Measurements from ENCODE around the gene PIM2.

The PIM2 gene

DNA sequence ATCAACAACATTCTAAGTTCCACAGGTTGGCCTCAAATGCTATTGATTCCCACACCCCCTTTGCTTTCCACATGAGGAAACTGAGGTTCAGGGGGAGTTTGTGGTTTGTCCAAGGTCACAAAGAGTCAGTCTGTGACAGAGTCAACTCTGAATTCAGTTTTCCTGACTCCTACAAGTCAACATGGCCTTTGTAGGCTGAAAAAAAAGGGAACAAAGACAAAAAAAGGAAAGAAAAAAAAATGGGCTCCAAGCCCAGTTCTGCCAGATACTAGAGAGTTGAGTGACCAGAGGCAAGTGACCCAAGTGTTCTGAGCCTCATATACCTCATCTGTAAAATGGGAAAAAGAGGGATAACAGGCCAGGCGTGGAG lies 16.5 kb upstream of the PIM2 start:
- no peak overlapping the region for H3K4me3 ChIP-seq (replicated peaks; ENCODE audit: low read depth, low read length)
- TF ChIP-seq CTCF (IDR thresholded peaks at IDR 0.05; ENCODE audit: low read depth, low read length, missing control alignments) = no peak
- no peak for DNase-seq (ENCODE audit: extremely low read depth, low read depth)

- TF ChIP-seq CTCF (IDR thresholded peaks at IDR 0.05; ENCODE audit: low read depth, low read length, missing control alignments) = no peak
- DNase-seq (ENCODE audit: extremely low read depth, low read depth) = no peak
- H3K4me3 ChIP-seq (replicated peaks; ENCODE audit: low read depth, low read length) = no peak overlapping the region
These were observed 15.9 kb upstream of the PIM2 start for GRCh38 chrX:48934581-48935300.

DNA sequence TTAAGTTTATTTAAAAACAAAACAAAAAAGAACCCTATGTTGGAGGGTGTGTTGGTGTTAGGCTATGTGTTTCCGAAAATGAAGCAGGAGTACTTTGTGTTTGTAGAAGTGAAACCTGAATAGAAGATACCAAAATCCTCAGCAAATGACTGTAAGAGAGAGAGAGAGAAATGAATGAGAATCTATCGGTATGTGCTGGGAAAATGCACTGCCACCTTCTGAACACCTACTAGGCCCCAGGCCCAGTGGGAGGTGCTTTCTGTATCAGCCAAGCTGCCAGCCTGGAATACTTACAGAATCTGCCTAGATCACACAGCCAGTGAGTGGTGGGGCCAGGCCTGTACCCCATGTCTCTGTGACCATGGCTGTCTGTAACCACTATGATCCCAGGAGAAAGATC lies 14.9 kb upstream of the PIM2 start:
- no peak overlapping the region for H3K4me3 ChIP-seq (replicated peaks; ENCODE audit: low read depth, low read length)
- no peak for TF ChIP-seq CTCF (IDR thresholded peaks at IDR 0.05; ENCODE audit: low read depth, low read length, missing control alignments)
- DNase-seq (ENCODE audit: extremely low read depth, low read depth) = no peak

DNA sequence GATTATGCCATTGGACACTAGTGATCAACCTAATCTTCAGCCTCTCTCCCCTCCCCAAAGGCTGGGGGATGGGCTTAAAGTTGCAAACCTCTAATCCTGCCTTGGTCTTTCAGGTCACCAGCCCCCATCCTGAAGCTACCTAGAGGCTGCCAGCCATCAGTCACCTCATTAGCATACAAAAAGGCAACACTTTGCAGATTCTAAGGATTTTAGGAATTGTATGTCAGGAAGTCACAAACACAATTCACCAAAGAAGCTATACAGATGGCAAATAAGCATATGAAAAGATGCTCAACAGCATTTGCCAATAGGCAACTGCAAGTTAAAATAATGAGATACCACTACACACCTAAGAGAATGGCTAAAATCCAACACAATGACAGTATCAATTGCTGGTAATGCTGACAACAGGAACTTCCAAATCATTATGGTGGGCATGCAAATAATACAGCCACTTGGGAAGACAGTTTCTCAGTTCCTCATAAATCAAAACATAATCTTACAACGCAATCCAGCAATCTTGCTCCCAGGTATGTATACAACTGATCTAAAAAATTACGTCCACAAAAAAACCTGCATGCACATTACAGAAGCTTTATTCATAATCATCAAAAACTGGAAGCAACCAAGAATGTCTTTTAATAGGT lies 9.0 kb upstream of the PIM2 start:
- no peak for DNase-seq (ENCODE audit: extremely low read depth, low read depth)
- H3K4me3 ChIP-seq (replicated peaks; ENCODE audit: low read depth, low read length) = no peak overlapping the region
- no peak for TF ChIP-seq CTCF (IDR thresholded peaks at IDR 0.05; ENCODE audit: low read depth, low read length, missing control alignments)

DNA sequence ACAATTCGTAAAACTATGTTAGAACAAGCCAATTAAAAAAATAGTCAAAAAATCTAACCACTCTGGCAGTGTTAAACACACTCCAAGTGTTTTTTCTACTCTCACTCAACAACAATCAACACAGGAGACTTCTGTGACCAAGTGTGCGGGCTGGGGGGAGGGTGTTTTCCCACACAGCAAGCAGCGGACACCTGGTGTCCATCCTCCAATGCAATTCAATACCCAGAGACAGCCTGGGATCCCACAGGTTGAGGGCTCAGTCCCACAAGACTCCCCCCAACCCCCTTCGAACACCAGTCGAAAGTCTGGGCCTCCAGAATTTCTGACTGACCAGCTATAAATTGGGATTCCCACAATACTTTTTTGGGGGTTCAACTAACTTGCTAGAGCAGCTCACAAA lies 8.3 kb upstream of the PIM2 start:
- DNase-seq (ENCODE audit: extremely low read depth, low read depth) = no peak
- no peak for TF ChIP-seq CTCF (IDR thresholded peaks at IDR 0.05; ENCODE audit: low read depth, low read length, missing control alignments)
- no peak overlapping the region for H3K4me3 ChIP-seq (replicated peaks; ENCODE audit: low read depth, low read length)

GRCh38 chrX:48924270-48924669 lies 5.4 kb upstream of the PIM2 start:
- TF ChIP-seq CTCF (IDR thresholded peaks at IDR 0.05; ENCODE audit: low read depth, low read length, missing control alignments) = no peak
- no peak for DNase-seq (ENCODE audit: extremely low read depth, low read depth)

More at GRCh38 chrX:48924270-48924669, 5.4 kb upstream of the PIM2 start:
- no peak overlapping the region for H3K4me3 ChIP-seq (replicated peaks; ENCODE audit: low read depth, low read length)
